ENCODE data around the gene HS3ST1. TPM values are rescaled to one million over a fixed set of nuclear protein-coding genes. Genes with fewer than 3 reads are reported as not detected.
A peak's percentile ranks its signal among the peaks of the same experiment; 100 is the strongest.

Gene HS3ST1
- total RNA-seq, 1 experiment from 2014 or later, result 134 TPM

GRCh38 chr4:11431111-11431510 is 2.4 kb upstream of the HS3ST1 start:
- H3K27me3 ChIP-seq (ENCODE audit: insufficient read depth, low read length), result no peaks in the 10 kb centered on the region
- POLR2A ChIA-PET, result interaction anchor here (1.1 to 2.9 kb wide), 3 partner anchors 195 to 259 kb away, joined by 3 to 25 read pairs (median 4); no protein-coding TSS in a partner anchor

More at GRCh38 chr4:11431111-11431510, 2.4 kb upstream of the HS3ST1 start:
- Histone ChIP-seq H4K20me1 (ENCODE audit: insufficient read depth) (peaks cover 3% of the 10 kb centered on the region; the same call in 1 of the 2 replicates), H3K36me3 (ENCODE audit: control insufficient read depth in 1 of 2, insufficient read depth in 2 of 2, low read length in 2 of 2) (peaks cover 11 to 19% of the 10 kb centered on the region in 2 experiments), H2AFZ (ENCODE audit: low read depth, low read length, poor library complexity, severe bottlenecking) (no peak overlapping the region), H3K79me2 (ENCODE audit: insufficient read depth, low read length) (peaks cover 92% of the 10 kb centered on the region), H3K9me3 (ENCODE audit: control insufficient read depth in 1 of 2, insufficient read depth in 1 of 2, low read depth in 1 of 2, low read length in 2 of 2) (no peaks in the 10 kb centered on the region), H3K4me2 (ENCODE audit: low read length) (peak overlapping the region; percentile 75), H3K9me2 (ENCODE audit: insufficient read depth) (no peaks in the 10 kb centered on the region), H3K4me3 (replicated peaks in 1 of 2; ENCODE audit: low read depth in 1 of 2, low read length in 2 of 2) (no peak overlapping the region), H3K9ac (ENCODE audit: low read length) (peak overlapping the region; percentile 76), H3K27ac (ENCODE audit: low read depth, low read length) (peak overlapping the region; percentile 90; the same call in 1 of the 2 replicates), H3K4me1 (ENCODE audit: control insufficient read depth in 1 of 2, insufficient read depth in 2 of 2, low read length in 2 of 2) (peaks cover 36 to 53% of the 10 kb centered on the region in 2 experiments)
- ChIA-PET CTCF (no interaction called here), RAD21 (ENCODE audit: low non-redundant PET in 1 of 2, low total read pairs in 2 of 2, uncharacterized antibody in 2 of 2, unreplicated experiment in 2 of 2) (interaction anchor here (0.7 to 1.0 kb wide), 2 partner anchors 108 to 247 kb away, joined by 4 to 6 read pairs; no protein-coding TSS in a partner anchor)
- DNase-seq (ENCODE audit: low read depth, low spot score) (no peak), ATAC-seq (no peak)
- BruUV-seq (replicated peaks), result no TSS peak
- intact Hi-C loops (cut with micrococcal nuclease), result no loop called here
- TF ChIP-seq, protein P1, sequence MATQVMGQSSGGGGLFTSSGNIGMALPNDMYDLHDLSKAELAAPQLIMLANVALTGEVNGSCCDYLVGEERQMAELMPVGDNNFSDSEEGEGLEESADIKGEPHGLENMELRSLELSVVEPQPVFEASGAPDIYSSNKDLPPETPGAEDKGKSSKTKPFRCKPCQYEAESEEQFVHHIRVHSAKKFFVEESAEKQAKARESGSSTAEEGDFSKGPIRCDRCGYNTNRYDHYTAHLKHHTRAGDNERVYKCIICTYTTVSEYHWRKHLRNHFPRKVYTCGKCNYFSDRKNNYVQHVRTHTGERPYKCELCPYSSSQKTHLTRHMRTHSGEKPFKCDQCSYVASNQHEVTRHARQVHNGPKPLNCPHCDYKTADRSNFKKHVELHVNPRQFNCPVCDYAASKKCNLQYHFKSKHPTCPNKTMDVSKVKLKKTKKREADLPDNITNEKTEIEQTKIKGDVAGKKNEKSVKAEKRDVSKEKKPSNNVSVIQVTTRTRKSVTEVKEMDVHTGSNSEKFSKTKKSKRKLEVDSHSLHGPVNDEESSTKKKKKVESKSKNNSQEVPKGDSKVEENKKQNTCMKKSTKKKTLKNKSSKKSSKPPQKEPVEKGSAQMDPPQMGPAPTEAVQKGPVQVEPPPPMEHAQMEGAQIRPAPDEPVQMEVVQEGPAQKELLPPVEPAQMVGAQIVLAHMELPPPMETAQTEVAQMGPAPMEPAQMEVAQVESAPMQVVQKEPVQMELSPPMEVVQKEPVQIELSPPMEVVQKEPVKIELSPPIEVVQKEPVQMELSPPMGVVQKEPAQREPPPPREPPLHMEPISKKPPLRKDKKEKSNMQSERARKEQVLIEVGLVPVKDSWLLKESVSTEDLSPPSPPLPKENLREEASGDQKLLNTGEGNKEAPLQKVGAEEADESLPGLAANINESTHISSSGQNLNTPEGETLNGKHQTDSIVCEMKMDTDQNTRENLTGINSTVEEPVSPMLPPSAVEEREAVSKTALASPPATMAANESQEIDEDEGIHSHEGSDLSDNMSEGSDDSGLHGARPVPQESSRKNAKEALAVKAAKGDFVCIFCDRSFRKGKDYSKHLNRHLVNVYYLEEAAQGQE (IDR thresholded peaks at IDR 0.05; ENCODE audit: low read depth), result no peak
- TF ChIP-seq EZH2 (IDR thresholded peaks at IDR 0.05) (no peak), MAX (IDR thresholded peaks at IDR 0.05) (no peak), ZNF274 (IDR thresholded peaks at IDR 0.05; ENCODE audit: low read depth, low read length) (no peak), POLR2A (IDR thresholded peaks at IDR 0.05; ENCODE audit: borderline replicate concordance, extremely low read depth, insufficient read depth, insufficient read length) (no peak), TCF7L2 (IDR thresholded peaks at IDR 0.05; ENCODE audit: borderline replicate concordance, extremely low read depth, insufficient read depth, insufficient read length) (no peak), FOSL1 (IDR thresholded peaks at IDR 0.05; ENCODE audit: low read depth) (no peak), ZFX (IDR thresholded peaks at IDR 0.05) (no peak), CEBPB (IDR thresholded peaks at IDR 0.05; ENCODE audit: low read depth) (no peak), EZH2phosphoT487 (IDR thresholded peaks at IDR 0.05; ENCODE audit: borderline replicate concordance) (no peak), RAD21 (IDR thresholded peaks at IDR 0.05; ENCODE audit: low read depth) (no peak)
- TF ChIP-seq, protein P2, sequence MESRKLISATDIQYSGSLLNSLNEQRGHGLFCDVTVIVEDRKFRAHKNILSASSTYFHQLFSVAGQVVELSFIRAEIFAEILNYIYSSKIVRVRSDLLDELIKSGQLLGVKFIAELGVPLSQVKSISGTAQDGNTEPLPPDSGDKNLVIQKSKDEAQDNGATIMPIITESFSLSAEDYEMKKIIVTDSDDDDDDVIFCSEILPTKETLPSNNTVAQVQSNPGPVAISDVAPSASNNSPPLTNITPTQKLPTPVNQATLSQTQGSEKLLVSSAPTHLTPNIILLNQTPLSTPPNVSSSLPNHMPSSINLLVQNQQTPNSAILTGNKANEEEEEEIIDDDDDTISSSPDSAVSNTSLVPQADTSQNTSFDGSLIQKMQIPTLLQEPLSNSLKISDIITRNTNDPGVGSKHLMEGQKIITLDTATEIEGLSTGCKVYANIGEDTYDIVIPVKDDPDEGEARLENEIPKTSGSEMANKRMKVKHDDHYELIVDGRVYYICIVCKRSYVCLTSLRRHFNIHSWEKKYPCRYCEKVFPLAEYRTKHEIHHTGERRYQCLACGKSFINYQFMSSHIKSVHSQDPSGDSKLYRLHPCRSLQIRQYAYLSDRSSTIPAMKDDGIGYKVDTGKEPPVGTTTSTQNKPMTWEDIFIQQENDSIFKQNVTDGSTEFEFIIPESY (IDR thresholded peaks at IDR 0.05; ENCODE audit: extremely low read depth, insufficient replicate concordance, low read length), result no peak

Data from HCT116 (cell line).